Thoracic aorta (tissue), 2 donors: ENCODE measurements around the gene TMEM107. TPM values are rescaled to one million over a fixed set of nuclear protein-coding genes. Genes with fewer than 3 reads are reported as not detected.
A peak's percentile ranks its signal among the peaks of the same experiment; 100 is the strongest.

Experiments used
- ATAC-seq: fragments of 150-250 bp; one replicate; pipeline ENCODE4 v1.8.0; 2017; ENCODE audit warnings: low read depth; ENCODE audit not compliant: insufficient number of reproducible peaks, low FRiP score
- DNase-seq: peaks from one replicate; pipeline ENCODE4 v3.0.0-alpha.2; 2020; ENCODE audit warnings: low spot score
- H3K27ac ChIP-seq, 2 donors: fragments of 200-600 bp; sonication (generic); 1 replicate in 1 of 2; 2 replicates in 1 of 2; pipeline ENCODE4 v1.5.1; 2016; ENCODE audit warnings: mild to moderate bottlenecking in 2 of 2, moderate library complexity in 2 of 2
- H3K27me3 ChIP-seq: fragments of 200-600 bp; sonication (generic); replicated peaks from 2 replicates; pipeline ENCODE4 v1.6.0; 2016; ENCODE audit warnings: mild to moderate bottlenecking; ENCODE audit not compliant: insufficient read depth
- H3K36me3 ChIP-seq: fragments of 200-600 bp; sonication (generic); one replicate; pipeline ENCODE4 v1.5.1; 2016
- H3K4me1 ChIP-seq, 2 donors: fragments of 200-600 bp; sonication (generic); 1 replicate in 1 of 2; 2 replicates in 1 of 2; pipeline versions ENCODE4 v1.5.1 to v1.6.0; 2016; ENCODE audit warnings: low read depth in 2 of 2, mild to moderate bottlenecking in 1 of 2; ENCODE audit not compliant: control insufficient read depth in 1 of 2
- H3K4me3 ChIP-seq: fragments of 200-600 bp; sonication (generic); 2 replicates; pipeline ENCODE4 v1.5.1; 2016; ENCODE audit warnings: mild to moderate bottlenecking
- H3K9me3 ChIP-seq: fragments of 200-600 bp; sonication (generic); 2 replicates; pipeline ENCODE4 v1.5.1; 2016
- total RNA-seq, 2 donors: library from RNA; depleted of rRNA; stranded (reverse); fragments of >200 nt; gene quantifications; one replicate each; pipeline versions ENCODE4 v1.1.0 to v1.2.3, GENCODE V29; 2016
- TF ChIP-seq, protein P1 (sequence below): fragments of 200-600 bp; sonication (generic); IDR thresholded peaks from one replicate; pipeline ENCODE4 v1.5.1; 2019; ENCODE audit warnings: antibody characterized with exemption

Gene TMEM107
- total RNA-seq, 2 donors from 2014 or later: 8.4 to 32.1 TPM

DNA sequence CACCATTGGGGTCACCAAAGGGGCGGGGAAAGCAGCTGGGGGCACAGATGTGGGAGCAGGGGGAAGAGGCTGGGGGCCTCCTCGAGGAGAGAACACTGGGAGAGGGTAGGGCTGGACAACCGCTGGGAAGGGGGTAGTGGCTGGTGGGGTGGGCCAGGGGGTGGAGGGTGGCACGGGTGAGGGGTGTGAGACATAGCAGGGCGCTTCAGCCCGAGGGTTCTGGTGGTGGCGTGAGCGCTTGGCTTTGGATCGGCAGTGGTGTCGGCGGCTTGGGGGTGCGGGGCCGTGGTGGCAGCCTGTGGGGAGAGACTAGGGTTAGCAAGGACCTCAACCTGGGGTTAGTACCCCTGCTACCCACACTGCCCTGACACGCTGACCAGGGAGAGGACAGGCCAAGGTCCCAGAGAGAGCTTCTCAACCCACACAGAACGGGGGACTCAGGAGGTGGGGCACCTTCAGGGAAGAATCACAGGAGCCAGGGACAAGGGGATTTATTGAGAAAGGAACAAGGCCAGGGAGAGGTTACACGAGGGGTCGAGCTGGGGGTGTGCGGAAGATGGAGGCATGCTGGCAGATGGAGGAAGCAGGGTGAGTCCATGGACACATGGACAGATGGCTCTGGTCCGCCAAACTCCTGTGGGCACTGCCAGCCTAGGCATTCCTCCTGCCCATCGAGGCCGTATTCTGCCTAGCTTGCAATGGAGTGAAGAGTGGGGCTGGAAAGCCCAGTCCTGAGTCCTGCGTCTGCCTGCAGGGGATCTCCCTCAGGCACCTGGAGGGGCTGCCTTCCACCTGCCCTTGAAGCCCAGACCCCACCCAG lies 32.4 kb downstream of the TMEM107 start:
- Histone ChIP-seq H3K4me3 (no peak overlapping the region), H3K27me3 (no peaks in the 10 kb centered on the region), H3K4me1 (peaks cover 0 to 36% of the 10 kb centered on the region in 2 donors), H3K27ac (peak overlapping the region in 1 of 2 donors; percentile 7), H3K9me3 (no peaks in the 10 kb centered on the region), H3K36me3 (peaks cover 95% of the 10 kb centered on the region)
- DNase-seq (no peak), ATAC-seq (no peak)
- TF ChIP-seq, protein P1, sequence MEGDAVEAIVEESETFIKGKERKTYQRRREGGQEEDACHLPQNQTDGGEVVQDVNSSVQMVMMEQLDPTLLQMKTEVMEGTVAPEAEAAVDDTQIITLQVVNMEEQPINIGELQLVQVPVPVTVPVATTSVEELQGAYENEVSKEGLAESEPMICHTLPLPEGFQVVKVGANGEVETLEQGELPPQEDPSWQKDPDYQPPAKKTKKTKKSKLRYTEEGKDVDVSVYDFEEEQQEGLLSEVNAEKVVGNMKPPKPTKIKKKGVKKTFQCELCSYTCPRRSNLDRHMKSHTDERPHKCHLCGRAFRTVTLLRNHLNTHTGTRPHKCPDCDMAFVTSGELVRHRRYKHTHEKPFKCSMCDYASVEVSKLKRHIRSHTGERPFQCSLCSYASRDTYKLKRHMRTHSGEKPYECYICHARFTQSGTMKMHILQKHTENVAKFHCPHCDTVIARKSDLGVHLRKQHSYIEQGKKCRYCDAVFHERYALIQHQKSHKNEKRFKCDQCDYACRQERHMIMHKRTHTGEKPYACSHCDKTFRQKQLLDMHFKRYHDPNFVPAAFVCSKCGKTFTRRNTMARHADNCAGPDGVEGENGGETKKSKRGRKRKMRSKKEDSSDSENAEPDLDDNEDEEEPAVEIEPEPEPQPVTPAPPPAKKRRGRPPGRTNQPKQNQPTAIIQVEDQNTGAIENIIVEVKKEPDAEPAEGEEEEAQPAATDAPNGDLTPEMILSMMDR: no peak

DNA sequence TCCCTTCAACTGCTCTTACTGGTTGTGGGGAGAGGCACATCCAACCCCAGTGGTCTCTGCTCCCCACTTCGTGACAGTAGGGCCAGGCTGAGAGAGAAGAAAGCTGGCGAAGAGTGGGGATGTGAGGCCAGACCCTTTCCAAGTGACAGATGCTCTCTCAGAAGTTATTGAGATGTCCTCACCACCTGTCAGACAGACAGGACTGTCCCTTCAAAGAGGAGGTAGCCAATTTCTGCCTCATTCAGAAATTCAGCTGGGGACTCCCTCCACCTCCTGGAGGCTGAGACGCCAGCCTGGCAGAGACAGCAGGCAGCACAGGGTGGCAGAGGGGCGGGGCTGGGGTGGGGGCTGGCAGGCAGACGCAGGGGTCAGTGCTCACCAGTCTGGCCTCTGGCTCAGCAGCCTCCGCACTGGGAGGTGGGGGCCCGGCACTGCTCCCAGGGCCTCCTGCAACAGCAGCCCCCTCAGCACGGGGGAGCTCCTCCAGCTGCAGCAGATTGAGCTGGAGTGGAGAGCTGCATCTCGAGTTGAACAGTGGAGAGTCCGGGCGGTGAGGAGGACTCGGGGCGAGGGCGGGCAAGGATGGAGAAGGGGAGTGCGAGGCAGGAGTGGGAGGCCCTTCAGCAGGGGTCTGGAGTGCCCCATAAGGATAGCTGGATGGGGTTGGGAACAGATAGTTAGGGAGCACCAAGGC lies 33.1 kb downstream of the TMEM107 start:
- H3K9me3 ChIP-seq: no peaks in the 10 kb centered on the region
- TF ChIP-seq, protein P1: no peak
- no peak overlapping the region for H3K4me3 ChIP-seq
- peaks cover 4 to 38% of the 10 kb centered on the region in 2 donors for H3K4me1 ChIP-seq
- no peaks in the 10 kb centered on the region for H3K27me3 ChIP-seq
- H3K36me3 ChIP-seq: peaks cover 88% of the 10 kb centered on the region
- no peak for ATAC-seq
- no peak for DNase-seq
- H3K27ac ChIP-seq: peak overlapping the region in 1 of 2 donors; percentile 7

DNA sequence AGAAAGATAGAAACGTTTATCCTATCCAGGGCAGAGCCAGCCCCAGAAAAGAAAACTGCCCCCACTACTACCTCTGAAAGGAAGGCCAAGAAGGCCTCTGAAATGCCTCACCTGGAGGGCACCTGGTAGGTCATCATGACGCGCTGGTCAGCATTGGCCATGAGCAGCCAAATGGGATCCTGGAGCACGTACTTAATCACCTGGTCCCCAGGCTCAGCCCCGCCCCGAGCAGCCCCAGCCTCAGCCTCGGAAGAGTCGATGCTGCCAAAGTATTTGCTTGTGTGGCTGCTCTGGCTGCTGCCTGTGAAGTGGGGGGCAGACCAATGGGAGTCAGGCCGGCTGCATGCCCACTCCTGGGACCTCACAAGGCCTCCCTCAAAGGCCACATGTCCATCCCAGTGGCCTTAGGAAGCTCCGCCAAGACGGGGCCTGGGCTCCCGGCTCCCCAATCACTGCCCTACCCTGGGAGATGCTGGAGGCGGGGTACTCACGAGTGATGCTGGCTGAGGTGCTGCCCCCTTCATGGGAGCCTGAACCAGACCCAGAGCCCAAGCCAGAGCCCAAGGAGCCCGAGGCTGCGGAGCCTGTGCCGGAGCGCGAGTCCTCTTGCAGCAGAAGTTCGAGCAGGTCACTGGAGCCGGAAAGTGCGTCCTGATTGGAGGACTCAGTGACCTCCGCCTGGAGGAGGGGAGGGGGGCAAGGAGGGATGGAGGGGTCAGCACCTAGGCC lies 33.9 kb downstream of the TMEM107 start:
- ATAC-seq (no peak), DNase-seq (no peak)
- no peaks in the 10 kb centered on the region for H3K27me3 ChIP-seq
- H3K27ac ChIP-seq: no peak overlapping the region
- H3K36me3 ChIP-seq: peaks cover 80% of the 10 kb centered on the region
- peaks cover 5 to 37% of the 10 kb centered on the region in 2 donors for H3K4me1 ChIP-seq
- H3K4me3 ChIP-seq: no peak overlapping the region
- H3K9me3 ChIP-seq: no peaks in the 10 kb centered on the region
- TF ChIP-seq, protein P1: no peak

DNA sequence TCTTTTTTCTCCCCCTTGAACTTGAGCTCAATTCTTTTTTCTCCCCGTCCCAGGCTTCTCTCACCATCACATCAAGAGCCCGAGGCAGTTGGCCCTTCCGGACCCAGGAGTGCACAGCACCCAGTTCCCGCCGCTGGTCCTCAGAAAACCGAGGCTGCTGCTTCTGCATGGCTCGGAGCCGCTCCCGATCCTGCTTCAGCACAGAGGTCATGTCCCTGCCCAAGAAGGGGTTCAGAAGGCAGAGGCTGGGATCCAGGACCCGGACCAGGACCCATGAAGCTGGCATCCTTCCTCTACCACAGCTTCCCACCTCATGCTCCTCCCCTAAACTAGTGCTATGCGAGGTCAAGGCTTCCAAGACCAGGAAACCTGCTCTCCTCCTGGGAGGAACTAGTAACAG lies 34.4 kb downstream of the TMEM107 start:
- TF ChIP-seq, protein P1: no peak
- Histone ChIP-seq H3K36me3 (peaks cover 75% of the 10 kb centered on the region), H3K4me1 (peaks cover 5 to 34% of the 10 kb centered on the region in 2 donors), H3K9me3 (no peaks in the 10 kb centered on the region), H3K27ac (no peak overlapping the region), H3K4me3 (no peak overlapping the region), H3K27me3 (no peaks in the 10 kb centered on the region)
- DNase-seq: no peak
- no peak for ATAC-seq

DNA sequence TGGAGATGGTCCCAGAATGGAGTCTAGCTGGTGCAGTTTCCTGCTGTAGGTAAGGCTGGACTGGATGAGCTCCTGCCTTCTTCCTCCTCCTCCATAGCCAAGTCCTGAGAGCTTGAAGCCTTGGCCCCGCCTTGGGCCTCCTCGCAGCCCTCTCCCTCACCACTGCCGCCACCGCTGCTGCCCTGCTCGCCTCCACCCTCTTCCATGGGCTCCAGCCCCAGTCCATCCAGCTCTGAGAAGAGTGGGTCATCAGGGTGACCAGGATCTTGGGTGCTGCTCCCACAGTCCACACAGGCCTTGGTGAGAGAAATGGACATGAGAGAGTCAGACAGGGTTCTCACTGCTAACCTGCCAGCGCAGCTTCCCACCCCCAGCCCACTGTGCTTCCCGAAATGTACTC lies 35.1 kb downstream of the TMEM107 start:
- no peak overlapping the region for H3K4me3 ChIP-seq
- no peaks in the 10 kb centered on the region for H3K27me3 ChIP-seq
- H3K36me3 ChIP-seq: peaks cover 68% of the 10 kb centered on the region
- TF ChIP-seq, protein P1: no peak
- H3K27ac ChIP-seq: no peak overlapping the region
- ATAC-seq (no peak), DNase-seq (no peak)
- no peaks in the 10 kb centered on the region for H3K9me3 ChIP-seq
- H3K4me1 ChIP-seq: peaks cover 5 to 34% of the 10 kb centered on the region in 2 donors
